Lung (tissue), 12 donors: Measurements from ENCODE around the gene GFI1B. TPM values are rescaled to one million over a fixed set of nuclear protein-coding genes. Genes with fewer than 3 reads are reported as not detected.
"Not testable (repeated sequence)": the region's sequence is repeated elsewhere in the genome, so short reads cannot be mapped to it uniquely, and the experiment has no call there.

Source experiments
- ATAC-seq: fragments of 200-7000 bp; cut with Tn5 transposase; one replicate; pipeline ENCODE4 v1.9.1; 2020; ENCODE audit warnings: moderate number of reproducible peaks; ENCODE audit not compliant: insufficient read depth, low FRiP score
- DNase-seq, 3 donors: peaks; one replicate each; pipeline ENCODE4 v3.0.0-alpha.2; 2013 to 2017
- H3K27ac ChIP-seq, 2 donors: one replicate each; pipeline ENCODE4 v1.5.1; 2013; ENCODE audit warnings: mild to moderate bottlenecking in 2 of 2, moderate library complexity in 2 of 2, control low read depth in 1 of 2, inconsistent platforms in 1 of 2, low read depth in 1 of 2, low read length in 1 of 2
- H3K27me3 ChIP-seq, 3 donors: one replicate each; pipeline ENCODE4 v1.5.1; 2013; ENCODE audit warnings: low read length in 2 of 3; ENCODE audit not compliant: control insufficient read depth in 3 of 3, insufficient read depth in 3 of 3
- H3K36me3 ChIP-seq, 4 donors: one replicate each; pipeline ENCODE4 v1.5.1; 2013; ENCODE audit warnings: low read length in 4 of 4, mild to moderate bottlenecking in 1 of 4, moderate library complexity in 1 of 4; ENCODE audit not compliant: control insufficient read depth in 4 of 4, insufficient read depth in 4 of 4
- H3K4me1 ChIP-seq, 5 donors: one replicate each; pipeline ENCODE4 v1.5.1; 2013; ENCODE audit warnings: low read length in 5 of 5, mild to moderate bottlenecking in 2 of 5, moderate library complexity in 1 of 5; ENCODE audit not compliant: control insufficient read depth in 5 of 5, insufficient read depth in 5 of 5
- H3K4me3 ChIP-seq: one replicate; pipeline ENCODE4 v1.5.1; 2013; ENCODE audit warnings: mild to moderate bottlenecking, control low read depth, moderate library complexity
- H3K9ac ChIP-seq, 2 donors: one replicate each; pipeline ENCODE4 v1.5.1; 2013; ENCODE audit warnings: low read length in 2 of 2, control low read depth in 1 of 2; ENCODE audit not compliant: insufficient read depth in 1 of 2
- H3K9me3 ChIP-seq, 4 donors: one replicate each; pipeline ENCODE4 v1.5.1; 2013; ENCODE audit warnings: low read length in 3 of 4, mild to moderate bottlenecking in 1 of 4, moderate library complexity in 1 of 4; ENCODE audit not compliant: control insufficient read depth in 4 of 4, insufficient read depth in 3 of 4
- WGBS, 2 donors: extraction: QIAGEN DNeasy Blood & Tissue Kit; methylation state at CpG; one replicate each; pipeline ENCODE4 v1.1.7; 2013; 5-methylcytosine and 5-hydroxymethylcytosine counted together
- polyA plus RNA-seq, 2 donors: library from polyadenylated mRNA; stranded (reverse); fragments of 200-250 nt; gene quantifications; one replicate each; pipeline ENCODE4 v1.2.1, GENCODE V29; 2013
- total RNA-seq, 2 donors: library from RNA; depleted of rRNA in 1 of 2; stranded (reverse); fragments of >200 nt in 1 of 2; gene quantifications; one replicate each; pipeline ENCODE4 v1.2.1, GENCODE V29; 2014 to 2021
- TF ChIP-seq, protein P1 (sequence below): IDR thresholded peaks from 2 replicates; pipeline ENCODE4 v1.5.1; 2012; ENCODE audit warnings: mild to moderate bottlenecking; ENCODE audit errors: control extremely low read depth, extremely low read depth
- donor health status: control.
- donor health status: control.
- donor health status: Bipolar disorder and iron deficiency.
- donor health status: healthy.
- donor health status: DM: yes; HTN: yes; CAD: no.

Gene GFI1B
- total and polyA plus RNA-seq, 4 donors = 0.25 to 1.4 (median 0.76) TPM

- Histone ChIP-seq H3K9ac (no peak overlapping the region), H3K4me1 (no peaks in the 10 kb centered on the region), H3K27me3 (peaks cover 0 to 2% (median 0%) of the 10 kb centered on the region in 3 donors), H3K27ac (no peak overlapping the region), H3K9me3 (peaks cover 0 to 7% (median 4%) of the 10 kb centered on the region in 4 donors), H3K4me3 (no peak overlapping the region), H3K36me3 (no peaks in the 10 kb centered on the region)
- TF ChIP-seq, protein P1, sequence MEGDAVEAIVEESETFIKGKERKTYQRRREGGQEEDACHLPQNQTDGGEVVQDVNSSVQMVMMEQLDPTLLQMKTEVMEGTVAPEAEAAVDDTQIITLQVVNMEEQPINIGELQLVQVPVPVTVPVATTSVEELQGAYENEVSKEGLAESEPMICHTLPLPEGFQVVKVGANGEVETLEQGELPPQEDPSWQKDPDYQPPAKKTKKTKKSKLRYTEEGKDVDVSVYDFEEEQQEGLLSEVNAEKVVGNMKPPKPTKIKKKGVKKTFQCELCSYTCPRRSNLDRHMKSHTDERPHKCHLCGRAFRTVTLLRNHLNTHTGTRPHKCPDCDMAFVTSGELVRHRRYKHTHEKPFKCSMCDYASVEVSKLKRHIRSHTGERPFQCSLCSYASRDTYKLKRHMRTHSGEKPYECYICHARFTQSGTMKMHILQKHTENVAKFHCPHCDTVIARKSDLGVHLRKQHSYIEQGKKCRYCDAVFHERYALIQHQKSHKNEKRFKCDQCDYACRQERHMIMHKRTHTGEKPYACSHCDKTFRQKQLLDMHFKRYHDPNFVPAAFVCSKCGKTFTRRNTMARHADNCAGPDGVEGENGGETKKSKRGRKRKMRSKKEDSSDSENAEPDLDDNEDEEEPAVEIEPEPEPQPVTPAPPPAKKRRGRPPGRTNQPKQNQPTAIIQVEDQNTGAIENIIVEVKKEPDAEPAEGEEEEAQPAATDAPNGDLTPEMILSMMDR = no peak
- no peak for ATAC-seq
- DNase-seq = no peak
- 87% methylated on average over 6 of the region's 6 CpGs for WGBS, 2 donors
Measured at GRCh38 chr9:132957805-132958204, 20.7 kb upstream of the GFI1B start.

DNA sequence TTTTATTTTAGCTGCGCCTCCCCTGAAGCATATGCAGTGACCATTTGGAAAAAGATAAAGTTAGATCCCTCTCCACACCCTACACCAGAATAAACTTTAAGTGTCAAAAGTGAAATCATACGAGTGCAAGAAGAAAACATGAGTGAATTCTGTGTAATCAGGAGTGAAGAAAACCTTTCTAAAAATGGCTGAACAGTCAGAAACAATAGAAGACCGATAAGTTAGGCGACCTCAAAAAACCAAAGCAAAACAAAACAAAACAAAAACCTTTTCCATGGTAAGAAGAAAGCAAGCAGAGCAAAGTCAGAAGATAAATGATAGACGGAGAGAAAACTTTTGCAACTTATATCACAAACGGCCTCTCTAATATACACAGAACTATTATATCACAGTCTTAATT lies 17.5 kb upstream of the GFI1B start:
- H3K4me1 ChIP-seq = no peaks in the 10 kb centered on the region
- H3K9me3 ChIP-seq = no peaks in the 10 kb centered on the region
- 72 to 85% methylated on average over 6 of the region's 6 CpGs for WGBS, 2 donors
- H3K27me3 ChIP-seq = peaks cover 0 to 4% (median 0%) of the 10 kb centered on the region in 3 donors
- no peak overlapping the region for H3K9ac ChIP-seq
- no peak for ATAC-seq
- no peak overlapping the region for H3K27ac ChIP-seq
- DNase-seq = no peak
- no peak overlapping the region for H3K4me3 ChIP-seq
- TF ChIP-seq, protein P1 = no peak
- H3K36me3 ChIP-seq = no peaks in the 10 kb centered on the region

- no peak overlapping the region for H3K27ac ChIP-seq
- no peak overlapping the region for H3K4me3 ChIP-seq
- H3K4me1 ChIP-seq = peaks cover 0 to 3% (median 0%) of the 10 kb centered on the region in 5 donors
- no peak overlapping the region for H3K9ac ChIP-seq
- no peaks in the 10 kb centered on the region for H3K9me3 ChIP-seq
- TF ChIP-seq, protein P1 = no peak
- WGBS, 2 donors = 85 to 93% methylated on average over 9 of the region's 9 CpGs
- H3K27me3 ChIP-seq = peaks cover 0 to 2% (median 0%) of the 10 kb centered on the region in 3 donors
- no peak for DNase-seq
- no peak for ATAC-seq
- H3K36me3 ChIP-seq = no peaks in the 10 kb centered on the region
Measured at GRCh38 chr9:132965478-132965877, 13.0 kb upstream of the GFI1B start.

DNA sequence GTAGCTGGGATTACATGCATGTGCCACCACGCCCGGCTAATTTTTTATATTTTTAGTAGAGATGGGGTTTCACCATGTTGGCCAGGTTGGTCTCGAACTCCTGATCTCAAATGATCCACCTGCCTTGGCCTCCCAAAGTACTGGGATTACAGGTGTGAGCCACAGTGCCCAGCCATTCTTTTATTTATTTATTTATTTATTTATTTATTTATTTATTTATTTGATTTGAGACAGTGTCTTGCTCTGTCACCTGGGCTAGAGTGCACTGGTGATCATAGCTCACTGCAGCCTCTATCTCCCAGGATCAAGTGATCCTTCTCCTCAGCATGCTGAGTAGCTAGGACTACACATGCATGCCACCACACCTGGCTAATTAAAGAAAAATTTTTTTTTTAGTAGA lies 10.6 kb upstream of the GFI1B start:
- H3K9ac ChIP-seq, H3K27me3 ChIP-seq, H3K27ac ChIP-seq, H3K4me1 ChIP-seq, ATAC-seq, DNase-seq, H3K4me3 ChIP-seq, H3K36me3 ChIP-seq, H3K9me3 ChIP-seq: not testable (repeated sequence)
- 89 to 96% methylated on average over 3 of the region's 3 CpGs for WGBS, 2 donors
